GM12875 (cell line): ENCODE measurements around the gene GJB6.

Experiments used
- H3K4me3 ChIP-seq: one replicate; pipeline ENCODE4 v1.5.1; 2011; ENCODE audit warnings: low read depth, low read length, control low read depth
- CTCF ChIP-seq: IDR thresholded peaks from 2 replicates; pipeline ENCODE4 v1.5.1; 2011; ENCODE audit warnings: low read depth, mild to moderate bottlenecking, control low read depth, inconsistent platforms, low read length, moderate library complexity, borderline replicate concordance; ENCODE audit not compliant: insufficient read depth

The GJB6 gene

DNA sequence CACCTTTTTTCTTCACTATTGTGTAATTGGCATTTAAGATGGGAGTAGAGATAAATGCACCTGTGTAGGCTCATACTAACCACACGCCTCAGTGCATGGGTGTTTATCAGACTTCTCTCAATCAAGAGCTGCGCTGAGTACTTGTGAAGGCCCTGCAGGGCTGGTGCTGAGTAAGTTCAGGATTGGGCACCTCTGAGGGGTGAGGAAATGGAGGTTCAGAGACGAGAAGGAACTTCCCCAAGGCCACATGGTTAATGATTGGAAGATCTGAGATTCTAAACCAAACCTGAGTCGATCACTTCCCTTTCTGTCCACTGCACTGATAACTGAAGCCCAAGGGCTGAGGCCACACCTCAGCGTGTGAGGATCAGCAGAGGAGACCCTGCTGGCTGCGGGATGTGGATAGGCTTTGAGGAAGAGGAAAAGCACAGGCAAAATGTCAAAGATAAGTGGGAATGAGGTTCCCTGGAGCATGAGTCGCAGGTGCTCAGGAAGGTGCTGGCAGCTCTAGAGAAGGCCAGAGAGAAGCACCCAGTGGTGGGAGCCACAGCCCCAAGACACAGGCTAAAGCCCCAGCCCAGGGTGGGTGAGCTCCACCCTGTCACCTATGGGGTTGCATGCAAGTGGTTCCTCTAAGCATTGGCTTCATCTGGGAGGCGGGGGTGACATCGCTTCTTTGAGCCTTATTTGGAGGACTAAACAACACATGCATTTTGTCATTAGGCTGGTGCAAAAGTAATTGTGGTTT is 32.3 kb upstream of the GJB6 start:
- no peak for TF ChIP-seq CTCF

DNA sequence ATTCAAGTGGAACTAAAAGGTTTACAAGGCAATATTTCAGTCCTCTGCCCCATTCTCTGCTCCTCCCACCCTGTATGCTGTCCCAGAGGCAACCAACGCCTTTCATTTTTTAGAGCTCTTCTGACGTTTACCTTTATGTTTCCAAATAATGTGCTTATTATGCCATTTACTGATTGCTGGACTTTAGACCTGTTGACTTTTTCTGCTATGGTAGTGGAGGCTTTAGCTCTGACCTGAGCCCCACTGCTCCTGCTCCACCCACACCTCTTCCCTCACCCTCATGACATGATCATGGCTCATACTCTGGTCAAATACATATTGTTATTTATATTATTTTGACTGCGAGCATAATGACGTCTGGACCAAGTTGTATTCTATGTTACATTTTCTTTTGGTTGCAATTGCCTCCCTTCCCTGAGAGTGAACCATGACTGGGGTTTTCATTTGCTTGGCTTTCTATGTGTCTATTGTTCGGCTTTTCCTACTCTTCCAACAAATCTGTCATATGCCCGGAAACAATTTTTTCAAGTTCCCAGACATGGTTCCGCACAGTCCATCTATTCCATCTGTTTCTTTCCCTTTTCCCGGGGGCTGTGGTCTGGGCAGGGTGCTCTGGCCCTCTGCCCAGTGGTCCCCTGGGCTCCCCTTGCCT is 31.4 kb upstream of the GJB6 start:
- no peak overlapping the region for H3K4me3 ChIP-seq
- no peak for TF ChIP-seq CTCF

More for the DNA sequence above, 32.3 kb upstream of the GJB6 start:
- H3K4me3 ChIP-seq: no peak overlapping the region

- no peak for TF ChIP-seq CTCF
- no peak overlapping the region for H3K4me3 ChIP-seq
These were observed 26.8 kb upstream of the GJB6 start for GRCh38 chr13:20258963-20259288.

- TF ChIP-seq CTCF: no peak
- H3K4me3 ChIP-seq: no peak overlapping the region
These were observed 26.3 kb upstream of the GJB6 start for GRCh38 chr13:20258208-20258962.

- no peak overlapping the region for H3K4me3 ChIP-seq
- TF ChIP-seq CTCF: no peak
These were observed 22.0 kb upstream of the GJB6 start for GRCh38 chr13:20254076-20254475.

DNA sequence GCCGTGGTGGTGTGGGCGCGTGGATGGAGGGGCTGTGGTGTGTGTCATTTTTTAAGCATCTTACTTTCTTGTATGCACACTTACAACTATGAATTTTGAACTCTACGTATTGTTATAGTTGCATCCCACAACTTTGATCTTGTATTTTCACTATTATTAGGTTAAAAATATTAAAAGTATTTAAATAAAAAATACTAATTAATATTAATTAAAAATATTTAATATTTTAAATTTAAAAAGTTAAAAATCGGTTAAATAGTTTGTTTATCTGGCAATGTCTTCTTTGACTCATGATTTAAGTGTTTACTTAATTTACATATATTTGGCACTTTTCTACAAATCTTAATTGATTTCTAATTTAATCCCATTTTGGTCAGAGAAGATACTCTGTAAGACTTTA is 17.8 kb upstream of the GJB6 start:
- no peak for TF ChIP-seq CTCF
- no peak overlapping the region for H3K4me3 ChIP-seq
